A673 (cell line): ENCODE results near the gene PPP2R3B. TPM values are rescaled to one million over a fixed set of nuclear protein-coding genes. Genes with fewer than 3 reads are reported as not detected.

Experiments used
- BruUV-seq: library from RNA; stranded (reverse); fragments of 400-500 nt; replicated peaks from 2 replicates; lab custom pipeline; 2021; lab: Mats Ljungman, UMichigan
- CTCF ChIA-PET: fragments of 300-600 bp; sonication (Branson Sonifier 250); formaldehyde crosslinking; loops from one replicate; lab custom pipeline; 2022; ENCODE audit warnings: antibody characterized with exemption; lab: Charles Lee
- POLR2A ChIA-PET: fragments of 300-600 bp; sonication (Branson Sonifier 250); formaldehyde crosslinking; loops from one replicate; lab custom pipeline; 2022; ENCODE audit warnings: antibody characterized with exemption; ENCODE audit not compliant: low non-redundant PET; lab: Charles Lee
- DNase-seq: peaks from one replicate; pipeline ENCODE4 v3.0.0-alpha.2; 2015; ENCODE audit warnings: low spot score
- H3K27ac ChIP-seq: fragments of 200-600 bp; sonication (generic); 2 replicates; pipeline ENCODE4 v1.5.1; 2016; ENCODE audit warnings: mixed run types, low read depth, mild to moderate bottlenecking, mixed read lengths, antibody characterized with exemption, low read length; ENCODE audit not compliant: poor library complexity, severe bottlenecking
- H3K27me3 ChIP-seq: fragments of 200-600 bp; sonication (generic); replicated peaks from 2 replicates; pipeline ENCODE4 v1.6.1; 2017; ENCODE audit warnings: mixed run types, low read depth, mild to moderate bottlenecking, mixed read lengths, antibody characterized with exemption, low read length; ENCODE audit not compliant: insufficient read depth, poor library complexity
- H3K36me3 ChIP-seq: fragments of 200-600 bp; sonication (generic); 2 replicates; pipeline ENCODE4 v1.6.1; 2016; ENCODE audit warnings: mixed run types, mild to moderate bottlenecking, mixed read lengths, antibody characterized with exemption, low read length; ENCODE audit not compliant: insufficient read depth, poor library complexity, severe bottlenecking
- H3K4me1 ChIP-seq: fragments of 200-600 bp; sonication (generic); 2 replicates; pipeline ENCODE4 v1.6.1; 2017; ENCODE audit warnings: mixed run types, mild to moderate bottlenecking, mixed read lengths, antibody characterized with exemption, low read length; ENCODE audit not compliant: insufficient read depth, poor library complexity, severe bottlenecking
- H3K4me3 ChIP-seq: fragments of 200-600 bp; sonication (generic); 2 replicates; pipeline ENCODE4 v1.5.1; 2016; ENCODE audit warnings: low read depth, mixed run types, mild to moderate bottlenecking, mixed read lengths, low read length; ENCODE audit not compliant: poor library complexity, severe bottlenecking
- H3K9me3 ChIP-seq: fragments of 200-600 bp; sonication (generic); 2 replicates; pipeline ENCODE4 v1.6.1; 2016; ENCODE audit warnings: mixed run types, low read depth, mild to moderate bottlenecking, mixed read lengths, antibody characterized with exemption, low read length; ENCODE audit not compliant: poor library complexity, severe bottlenecking
- EZH2 ChIP-seq: fragments of 200-600 bp; sonication (generic); IDR thresholded peaks from 2 replicates; pipeline ENCODE4 v1.6.1; 2017; ENCODE audit warnings: borderline replicate concordance, low read depth, mild to moderate bottlenecking, mixed read lengths, antibody characterized with exemption, low read length; ENCODE audit not compliant: poor library complexity, severe bottlenecking
- intact Hi-C: fragments of 100-400 bp; cut with micrococcal nuclease; formaldehyde crosslinking; loops from one replicate; pipeline ENCODE4 v1.10.0; 2022; ENCODE audit not compliant: unreplicated experiment
- total RNA-seq: library from RNA; stranded (reverse); gene quantifications from 2 replicates; pipeline ENCODE4 v1.2.3, GENCODE V29; 2021
- TF ChIP-seq, protein P1 (sequence below): fragments of 300-800, 200-600 bp; sonication (generic); conservative IDR thresholded peaks from 2 replicates; pipeline ENCODE4 v1.5.1; 2017; ENCODE audit warnings: low read depth, mild to moderate bottlenecking, antibody characterized with exemption, low read length, moderate library complexity, mixed read lengths

Gene PPP2R3B
- total RNA-seq, 1 experiment from 2014 or later = 43.6 TPM

DNA sequence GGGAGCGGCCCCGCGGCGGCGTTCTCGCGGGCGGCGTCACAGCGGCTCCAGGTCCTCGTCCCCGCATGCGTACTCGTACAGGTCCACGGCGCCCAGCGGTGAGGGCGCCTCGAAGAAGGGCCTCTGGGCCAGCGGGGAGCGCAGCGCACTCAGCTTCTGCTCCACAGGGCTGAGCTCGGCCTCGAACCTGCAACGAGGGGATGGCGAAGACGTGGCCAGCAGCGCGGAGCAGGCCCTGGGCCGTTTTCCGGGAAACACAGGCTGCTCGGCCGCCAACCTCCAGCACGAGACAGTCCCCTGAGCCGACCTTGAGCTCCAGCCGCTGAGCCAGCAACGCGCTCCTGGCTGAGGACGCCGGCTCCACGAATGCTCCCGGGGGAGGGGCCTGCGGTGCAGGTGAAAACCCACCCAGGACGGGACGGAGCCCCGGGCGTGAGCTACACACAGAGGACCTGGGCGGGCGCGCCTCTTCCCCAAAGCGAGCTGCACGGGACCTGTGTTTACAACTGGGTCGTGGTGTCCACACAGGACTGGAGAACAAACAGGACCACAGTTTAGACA, 52.3 kb downstream of the PPP2R3B start:
- peaks cover 7% of the 10 kb centered on the region for H3K4me1 ChIP-seq
- no TSS peak for BruUV-seq
- intact Hi-C loops = no loop called here
- no peak for TF ChIP-seq EZH2
- TF ChIP-seq, protein P1, sequence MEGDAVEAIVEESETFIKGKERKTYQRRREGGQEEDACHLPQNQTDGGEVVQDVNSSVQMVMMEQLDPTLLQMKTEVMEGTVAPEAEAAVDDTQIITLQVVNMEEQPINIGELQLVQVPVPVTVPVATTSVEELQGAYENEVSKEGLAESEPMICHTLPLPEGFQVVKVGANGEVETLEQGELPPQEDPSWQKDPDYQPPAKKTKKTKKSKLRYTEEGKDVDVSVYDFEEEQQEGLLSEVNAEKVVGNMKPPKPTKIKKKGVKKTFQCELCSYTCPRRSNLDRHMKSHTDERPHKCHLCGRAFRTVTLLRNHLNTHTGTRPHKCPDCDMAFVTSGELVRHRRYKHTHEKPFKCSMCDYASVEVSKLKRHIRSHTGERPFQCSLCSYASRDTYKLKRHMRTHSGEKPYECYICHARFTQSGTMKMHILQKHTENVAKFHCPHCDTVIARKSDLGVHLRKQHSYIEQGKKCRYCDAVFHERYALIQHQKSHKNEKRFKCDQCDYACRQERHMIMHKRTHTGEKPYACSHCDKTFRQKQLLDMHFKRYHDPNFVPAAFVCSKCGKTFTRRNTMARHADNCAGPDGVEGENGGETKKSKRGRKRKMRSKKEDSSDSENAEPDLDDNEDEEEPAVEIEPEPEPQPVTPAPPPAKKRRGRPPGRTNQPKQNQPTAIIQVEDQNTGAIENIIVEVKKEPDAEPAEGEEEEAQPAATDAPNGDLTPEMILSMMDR = no peak
- no peaks in the 10 kb centered on the region for H3K27me3 ChIP-seq
- ChIA-PET CTCF (no interaction called here), POLR2A (no interaction called here)
- H3K9me3 ChIP-seq = no peaks in the 10 kb centered on the region
- no peak for DNase-seq
- no peak overlapping the region for H3K4me3 ChIP-seq
- H3K27ac ChIP-seq = no peak overlapping the region
- no peaks in the 10 kb centered on the region for H3K36me3 ChIP-seq

DNA sequence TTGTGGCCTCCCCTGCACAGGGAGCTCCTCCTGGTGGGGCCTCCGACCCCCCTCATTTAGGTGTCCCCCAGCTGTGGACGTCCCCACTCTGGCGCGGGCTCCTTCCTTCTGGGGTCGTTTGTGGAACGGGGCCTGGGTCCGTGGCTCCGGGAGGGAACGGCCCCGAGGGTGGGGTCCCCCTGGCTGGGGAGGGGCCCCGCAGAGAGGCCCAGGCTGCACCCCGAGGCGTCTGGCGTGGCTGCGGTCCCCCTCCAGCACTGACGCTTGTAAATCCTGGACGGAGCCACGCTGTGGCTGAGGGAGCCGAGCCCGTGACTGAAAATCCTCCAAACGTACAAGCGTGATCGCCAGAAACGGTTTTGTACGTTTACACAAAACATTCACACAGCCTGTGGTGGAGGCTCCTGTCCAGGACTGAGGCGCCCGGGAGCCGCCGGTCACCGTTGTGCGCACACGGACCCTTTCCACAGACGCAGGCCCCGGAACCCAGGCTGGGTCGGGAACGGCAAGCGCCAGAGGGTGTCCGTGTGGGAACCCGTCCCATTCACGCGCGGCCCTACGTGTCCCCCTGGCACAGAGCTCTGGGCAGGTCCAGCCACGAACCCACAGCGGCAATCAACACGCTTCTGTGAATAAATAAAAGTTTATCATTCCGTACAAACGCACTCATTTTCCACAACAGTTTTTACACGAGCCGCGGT, 52.9 kb downstream of the PPP2R3B start:
- POLR2A ChIA-PET = no interaction called here
- H3K36me3 ChIP-seq = no peaks in the 10 kb centered on the region
- no peak overlapping the region for H3K4me3 ChIP-seq
- H3K4me1 ChIP-seq = peaks cover 7% of the 10 kb centered on the region
- no TSS peak for BruUV-seq
- intact Hi-C loops = no loop called here
- TF ChIP-seq, protein P1 = no peak
- TF ChIP-seq EZH2 = no peak
- no peaks in the 10 kb centered on the region for H3K9me3 ChIP-seq
- no peak for DNase-seq
- CTCF ChIA-PET = no interaction called here
- no peaks in the 10 kb centered on the region for H3K27me3 ChIP-seq
- no peak overlapping the region for H3K27ac ChIP-seq

DNA sequence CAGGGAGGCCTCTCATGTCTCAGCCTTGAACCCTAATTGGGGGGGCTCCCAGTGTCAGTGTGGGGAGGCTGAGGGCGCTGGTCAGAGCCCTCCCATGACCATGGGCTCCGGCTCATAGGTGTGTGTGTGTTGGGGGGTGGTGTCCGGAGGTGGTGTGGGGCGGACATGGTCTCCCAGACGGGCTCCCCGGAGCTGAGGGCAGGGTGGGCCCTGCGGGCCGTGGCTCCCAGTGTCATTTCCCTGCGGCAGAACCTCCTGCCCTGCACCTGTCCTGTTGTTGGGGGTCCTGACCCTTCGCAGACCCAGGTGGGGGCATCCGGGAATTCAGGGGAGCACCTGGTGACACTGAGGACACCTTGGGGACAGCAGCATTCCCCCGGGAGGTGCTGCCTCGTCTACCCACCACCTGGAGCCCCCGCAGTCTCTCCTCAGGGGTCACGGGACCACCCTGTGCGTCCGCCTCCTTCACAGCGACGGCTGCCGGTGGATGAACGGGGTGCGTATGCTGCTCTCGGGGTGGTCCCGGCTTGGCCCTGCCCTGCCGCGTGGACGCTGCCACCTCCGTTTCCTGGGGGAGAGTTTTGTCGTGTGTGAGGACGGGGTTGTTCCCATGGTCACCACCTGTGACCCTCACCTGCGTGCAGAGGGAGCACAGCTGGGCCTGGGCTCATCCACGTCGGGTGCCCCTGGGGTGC, 53.6 kb downstream of the PPP2R3B start:
- CTCF ChIA-PET = no interaction called here
- no TSS peak for BruUV-seq
- no peak for DNase-seq
- intact Hi-C loops = no loop called here
- POLR2A ChIA-PET = no interaction called here
- no peaks in the 10 kb centered on the region for H3K9me3 ChIP-seq
- no peaks in the 10 kb centered on the region for H3K36me3 ChIP-seq
- TF ChIP-seq EZH2 = no peak
- TF ChIP-seq, protein P1 = no peak
- no peak overlapping the region for H3K4me3 ChIP-seq
- H3K27me3 ChIP-seq = no peaks in the 10 kb centered on the region
- peaks cover 7% of the 10 kb centered on the region for H3K4me1 ChIP-seq
- H3K27ac ChIP-seq = no peak overlapping the region
